NCI-H345 treated with DMSO at 0.1 percent for 48 hours (cell line): ENCODE data around the gene CANT1.
A peak's percentile ranks its signal among the peaks of the same experiment; 100 is the strongest.

Experiments
- DNase-seq: peaks from one replicate; lab custom pipeline; 2025; ENCODE audit not compliant: unreplicated experiment; lab: John Stamatoyannopoulos, UW

The CANT1 gene

DNA sequence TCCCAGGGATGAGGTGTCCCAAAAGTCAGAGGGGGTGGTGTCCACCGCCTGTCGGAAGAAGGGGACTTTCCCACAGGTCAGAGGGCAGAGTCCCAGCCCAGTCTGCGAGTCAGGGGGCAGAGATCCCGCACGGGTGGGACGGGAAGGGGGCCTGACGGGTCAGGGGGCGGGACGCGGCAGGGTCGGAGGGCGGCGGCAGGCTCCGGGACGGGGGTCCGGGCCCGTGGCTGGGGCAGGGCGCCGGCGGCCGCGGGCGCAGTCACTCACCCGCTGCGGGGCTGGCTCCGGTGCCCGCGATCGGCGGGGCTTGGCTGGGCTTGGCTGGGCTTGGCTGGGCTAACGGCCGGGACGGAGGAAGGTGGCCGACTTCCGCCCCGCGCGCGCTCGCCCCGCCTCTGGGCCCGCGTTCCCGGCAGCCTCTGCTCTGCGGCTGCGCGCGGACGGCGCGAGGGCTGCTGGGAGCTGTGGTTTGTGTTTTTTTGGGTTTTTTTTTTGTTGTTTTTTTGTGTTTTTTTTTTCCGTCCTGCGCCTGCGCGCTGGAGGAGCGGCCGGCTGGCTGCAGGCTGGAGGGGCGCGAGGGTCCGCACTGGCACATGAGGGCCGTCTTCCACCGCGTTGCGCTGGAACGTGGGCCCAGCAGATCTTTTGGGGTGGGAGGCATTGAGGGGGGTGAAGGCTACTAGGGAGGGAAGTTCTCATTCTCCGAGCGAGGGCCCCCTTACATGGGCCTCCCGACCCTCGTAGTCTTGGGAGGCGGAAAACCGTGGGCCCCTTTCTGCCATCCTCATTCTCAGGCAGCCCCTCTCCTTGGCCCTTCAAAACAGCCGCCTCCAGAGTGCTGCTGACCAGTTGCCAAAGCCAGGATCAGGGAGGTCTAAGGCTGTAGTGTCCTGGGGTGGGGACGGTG, at the start of gene CANT1:
Gene CANT1, minus strand, starts transcription at position 368 of the 907 bp plus-strand sequence. CDS start 12,142 bp downstream, outside the sequence.
- DNase-seq = peak; percentile 68

GRCh38 chr17:79057737-79058385, 48.3 kb upstream of the CANT1 start:
- no peak for DNase-seq

GRCh38 chr17:79055197-79055596, 45.6 kb upstream of the CANT1 start:
- no peak for DNase-seq

GRCh38 chr17:79054200-79054960, 44.8 kb upstream of the CANT1 start:
- no peak for DNase-seq

DNA sequence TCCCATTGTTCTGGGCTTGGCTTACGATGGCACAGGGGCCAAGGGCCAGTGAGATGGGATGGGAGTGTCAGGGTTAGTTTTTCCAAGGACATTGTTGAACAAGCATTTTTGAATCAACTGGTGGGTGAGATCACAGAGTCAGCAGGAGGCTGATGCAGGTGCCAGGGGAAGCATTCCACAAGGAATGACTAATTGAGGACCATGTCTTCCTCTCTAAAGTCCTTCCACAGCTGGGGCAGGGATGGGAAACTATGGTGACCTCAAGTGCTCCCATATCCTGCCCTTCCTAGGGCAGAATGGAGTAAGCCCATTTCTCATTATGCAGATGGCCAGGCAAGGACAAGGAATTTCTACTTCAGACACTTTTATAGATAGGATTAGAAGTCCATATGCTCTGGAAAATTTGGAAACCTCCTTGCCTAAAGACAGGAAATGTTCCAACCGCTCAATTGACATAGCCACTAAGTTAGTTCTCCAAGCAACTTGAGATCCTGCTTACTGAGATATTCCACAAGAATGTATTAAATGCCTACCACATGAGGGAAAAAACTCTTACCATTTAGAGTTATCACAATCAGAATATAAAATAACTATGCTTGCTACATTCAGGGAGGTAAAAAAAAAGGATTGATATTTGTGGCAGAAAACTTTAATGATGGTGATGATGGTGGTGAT, 43.8 kb upstream of the CANT1 start:
- no peak for DNase-seq

GRCh38 chr17:79052131-79052530, 42.6 kb upstream of the CANT1 start:
- no peak for DNase-seq

DNA sequence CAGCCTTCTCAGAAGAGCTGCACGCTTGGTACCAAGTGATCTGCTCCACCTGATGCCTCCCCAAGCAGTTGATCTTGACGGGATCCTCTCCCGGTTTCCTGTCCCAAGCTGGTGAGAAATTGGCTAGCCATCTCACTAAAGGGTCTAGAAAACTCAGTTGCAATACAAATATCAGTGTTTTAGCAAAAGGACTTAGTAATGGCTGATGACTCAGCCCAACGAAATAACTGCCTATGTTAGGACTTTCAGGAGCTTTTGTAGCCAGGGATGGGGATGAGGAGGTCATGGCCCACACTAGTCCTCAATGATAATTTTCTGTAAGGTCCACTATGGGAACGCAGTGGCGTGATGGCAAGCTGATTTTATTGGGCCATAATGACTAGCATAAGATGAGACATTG, 41.7 kb upstream of the CANT1 start:
- DNase-seq = no peak

DNA sequence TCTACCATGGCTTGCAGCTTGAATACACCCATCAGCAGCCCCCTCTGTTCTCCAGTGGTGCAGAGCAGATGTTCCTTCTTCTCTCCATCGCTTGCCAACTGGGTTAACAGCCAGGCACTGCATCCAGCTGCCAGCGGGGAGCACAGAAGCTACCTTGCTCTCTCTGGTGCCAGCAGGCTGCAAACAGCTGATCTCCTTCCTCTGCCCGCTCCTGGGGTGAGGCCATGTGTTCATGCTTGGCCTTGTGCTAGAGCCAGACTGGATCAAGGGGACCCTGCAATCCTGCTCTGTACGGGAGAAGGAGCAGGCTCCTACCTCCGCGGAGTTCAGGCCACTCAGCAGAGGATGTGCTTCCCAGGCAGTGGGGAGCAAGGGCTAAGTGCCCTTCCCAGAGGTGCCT, 41.0 kb upstream of the CANT1 start:
- DNase-seq = no peak

- no peak for DNase-seq
Measured at GRCh38 chr17:79049821-79050220, 40.3 kb upstream of the CANT1 start.

- DNase-seq = no peak
Measured at GRCh38 chr17:79048826-79049755, 39.5 kb upstream of the CANT1 start.

DNA sequence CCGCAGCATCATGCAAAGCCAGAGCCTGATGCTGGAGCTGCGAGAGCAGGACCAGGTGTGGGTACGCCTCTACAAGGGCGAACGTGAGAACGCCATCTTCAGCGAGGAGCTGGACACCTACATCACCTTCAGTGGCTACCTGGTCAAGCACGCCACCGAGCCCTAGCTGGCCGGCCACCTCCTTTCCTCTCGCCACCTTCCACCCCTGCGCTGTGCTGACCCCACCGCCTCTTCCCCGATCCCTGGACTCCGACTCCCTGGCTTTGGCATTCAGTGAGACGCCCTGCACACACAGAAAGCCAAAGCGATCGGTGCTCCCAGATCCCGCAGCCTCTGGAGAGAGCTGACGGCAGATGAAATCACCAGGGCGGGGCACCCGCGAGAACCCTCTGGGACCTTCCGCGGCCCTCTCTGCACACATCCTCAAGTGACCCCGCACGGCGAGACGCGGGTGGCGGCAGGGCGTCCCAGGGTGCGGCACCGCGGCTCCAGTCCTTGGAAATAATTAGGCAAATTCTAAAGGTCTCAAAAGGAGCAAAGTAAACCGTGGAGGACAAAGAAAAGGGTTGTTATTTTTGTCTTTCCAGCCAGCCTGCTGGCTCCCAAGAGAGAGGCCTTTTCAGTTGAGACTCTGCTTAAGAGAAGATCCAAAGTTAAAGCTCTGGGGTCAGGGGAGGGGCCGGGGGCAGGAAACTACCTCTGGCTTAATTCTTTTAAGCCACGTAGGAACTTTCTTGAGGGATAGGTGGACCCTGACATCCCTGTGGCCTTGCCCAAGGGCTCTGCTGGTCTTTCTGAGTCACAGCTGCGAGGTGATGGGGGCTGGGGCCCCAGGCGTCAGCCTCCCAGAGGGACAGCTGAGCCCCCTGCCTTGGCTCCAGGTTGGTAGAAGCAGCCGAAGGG, 38.6 kb upstream of the CANT1 start:
- no peak for DNase-seq

DNA sequence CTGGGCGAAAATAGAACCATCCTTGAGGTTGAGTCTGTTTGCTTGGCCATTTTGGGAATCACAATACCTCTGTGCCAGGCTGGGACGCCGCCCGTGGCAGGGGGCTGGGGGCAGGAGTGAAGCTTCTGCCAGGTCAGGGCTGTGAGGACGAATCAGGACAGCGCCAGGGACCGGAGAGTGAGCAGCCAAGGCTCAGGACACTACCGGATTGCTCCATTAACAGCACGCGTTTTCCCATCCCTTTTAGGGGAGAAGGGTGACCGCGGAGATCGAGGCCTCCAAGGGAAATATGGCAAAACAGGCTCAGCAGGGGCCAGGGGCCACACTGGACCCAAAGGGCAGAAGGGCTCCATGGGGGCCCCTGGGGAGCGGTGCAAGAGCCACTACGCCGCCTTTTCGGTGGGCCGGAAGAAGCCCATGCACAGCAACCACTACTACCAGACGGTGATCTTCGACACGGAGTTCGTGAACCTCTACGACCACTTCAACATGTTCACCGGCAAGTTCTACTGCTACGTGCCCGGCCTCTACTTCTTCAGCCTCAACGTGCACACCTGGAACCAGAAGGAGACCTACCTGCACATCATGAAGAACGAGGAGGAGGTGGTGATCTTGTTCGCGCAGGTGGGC, 37.8 kb upstream of the CANT1 start:
- DNase-seq = no peak

- DNase-seq = no peak
Measured at GRCh38 chr17:79046916-79047280, 37.3 kb upstream of the CANT1 start.

DNA sequence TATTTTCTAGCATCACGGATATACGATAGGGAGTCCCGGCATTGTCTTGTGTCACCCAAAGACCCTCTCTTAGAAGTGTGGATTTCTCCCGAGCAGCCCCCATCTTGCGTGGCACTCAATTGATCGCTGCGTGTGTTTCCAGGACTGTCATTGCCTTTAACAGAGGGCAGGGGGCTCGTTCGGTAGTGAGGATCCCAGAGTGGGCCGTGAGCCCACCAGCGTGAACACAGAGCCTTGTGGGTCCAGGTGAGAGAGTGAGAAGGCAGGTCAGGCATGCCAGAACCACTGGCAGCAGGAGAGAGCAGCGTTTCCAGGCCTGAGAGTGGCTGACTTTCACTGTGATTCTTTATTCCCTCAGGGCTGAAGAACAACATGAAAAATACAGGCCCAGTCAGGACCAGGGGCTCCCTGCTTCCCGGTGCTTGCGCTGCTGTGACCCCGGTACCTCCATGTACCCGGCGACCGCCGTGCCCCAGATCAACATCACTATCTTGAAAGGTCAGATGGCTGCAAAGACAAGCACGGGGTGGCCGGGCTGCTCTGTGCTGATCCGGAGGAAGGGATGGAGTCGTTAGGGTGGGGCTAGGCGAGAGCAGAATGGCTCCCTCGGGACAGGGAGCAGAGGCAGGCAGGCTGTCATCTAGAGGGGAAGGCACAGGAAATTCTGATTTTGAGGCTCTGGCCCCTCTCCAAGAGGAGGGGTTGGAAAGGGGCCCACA, 36.8 kb upstream of the CANT1 start:
- no peak for DNase-seq

DNA sequence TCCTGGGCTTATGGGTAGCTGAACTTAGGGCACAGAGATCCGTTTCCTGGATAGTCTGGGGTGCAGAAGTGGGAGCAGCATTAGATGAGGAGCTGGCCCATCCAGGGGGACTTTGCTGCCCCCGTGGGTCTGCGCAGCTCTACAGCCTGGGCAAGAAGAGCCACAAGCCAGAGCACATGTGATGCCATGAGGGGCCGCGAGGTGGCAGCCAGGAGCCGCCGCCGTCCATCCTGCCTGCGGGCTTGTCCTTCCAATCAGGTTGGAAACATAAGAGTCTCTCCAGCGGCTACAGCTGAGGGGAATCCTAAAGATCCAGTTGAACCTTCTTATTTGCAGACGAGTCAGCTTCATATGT, 36.3 kb upstream of the CANT1 start:
- peak; percentile 84 for DNase-seq

- DNase-seq = no peak
Measured at GRCh38 chr17:79045001-79045729, 35.6 kb upstream of the CANT1 start.

- DNase-seq = no peak
Measured at GRCh38 chr17:79044462-79044861, 34.9 kb upstream of the CANT1 start.
